ENCODE results near the gene FANCI.

The FANCI gene

GRCh38 chr15:89303986-89304385 lies 60.2 kb downstream of the FANCI start:
- Mint-ChIP-seq H3K9me3 (no peaks in the 10 kb centered on the region), H3K4me1 (ENCODE audit: low read depth) (peaks cover 27% of the 10 kb centered on the region), H3K36me3 (ENCODE audit: low read depth) (peaks cover 75% of the 10 kb centered on the region), H3K27me3 (ENCODE audit: low read depth) (no peaks in the 10 kb centered on the region), H3K27ac (no peak overlapping the region), H3K4me3 (no peak overlapping the region)
- no peak for DNase-seq (ENCODE audit: low spot score)

- Mint-ChIP-seq H3K27me3 (ENCODE audit: low read depth) (no peaks in the 10 kb centered on the region), H3K27ac (no peak overlapping the region), H3K4me3 (no peak overlapping the region), H3K36me3 (ENCODE audit: low read depth) (peaks cover 74% of the 10 kb centered on the region), H3K4me1 (ENCODE audit: low read depth) (peaks cover 16% of the 10 kb centered on the region), H3K9me3 (no peaks in the 10 kb centered on the region)
- DNase-seq (ENCODE audit: low spot score) = no peak
These were observed 61.6 kb downstream of the FANCI start for GRCh38 chr15:89305395-89305794.

DNA sequence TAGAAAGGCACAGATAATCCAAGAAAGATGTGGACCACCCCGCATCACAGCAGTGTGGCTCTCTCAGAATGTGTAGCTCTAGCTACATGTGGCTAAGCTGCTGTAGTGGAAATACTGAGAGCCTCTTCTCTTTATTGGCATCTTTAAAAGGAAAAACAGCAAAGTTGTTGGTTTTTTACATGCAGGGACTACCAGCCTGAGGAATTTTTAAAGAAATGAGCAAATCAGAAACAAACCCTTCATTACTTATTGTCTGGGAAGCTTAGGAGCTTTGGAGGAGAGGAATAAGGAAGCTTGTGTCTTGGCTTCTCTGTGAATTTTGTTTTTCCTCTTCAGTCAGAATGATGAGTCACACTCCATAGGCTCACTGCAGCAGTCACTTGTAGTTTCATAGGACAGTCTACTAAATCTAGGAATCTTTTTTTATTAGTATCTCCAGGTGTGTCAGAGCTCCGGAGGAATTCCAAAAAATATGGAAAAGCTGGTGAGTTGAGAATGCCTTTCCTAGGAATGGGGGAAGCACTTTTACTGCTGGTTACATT lies 63.3 kb downstream of the FANCI start:
- H3K36me3 Mint-ChIP-seq (ENCODE audit: low read depth) = peaks cover 68% of the 10 kb centered on the region
- H3K9me3 Mint-ChIP-seq = no peaks in the 10 kb centered on the region
- H3K27ac Mint-ChIP-seq = no peak overlapping the region
- H3K4me1 Mint-ChIP-seq (ENCODE audit: low read depth) = peaks cover 6% of the 10 kb centered on the region
- DNase-seq (ENCODE audit: low spot score) = no peak
- no peaks in the 10 kb centered on the region for H3K27me3 Mint-ChIP-seq (ENCODE audit: low read depth)
- no peak overlapping the region for H3K4me3 Mint-ChIP-seq

DNA sequence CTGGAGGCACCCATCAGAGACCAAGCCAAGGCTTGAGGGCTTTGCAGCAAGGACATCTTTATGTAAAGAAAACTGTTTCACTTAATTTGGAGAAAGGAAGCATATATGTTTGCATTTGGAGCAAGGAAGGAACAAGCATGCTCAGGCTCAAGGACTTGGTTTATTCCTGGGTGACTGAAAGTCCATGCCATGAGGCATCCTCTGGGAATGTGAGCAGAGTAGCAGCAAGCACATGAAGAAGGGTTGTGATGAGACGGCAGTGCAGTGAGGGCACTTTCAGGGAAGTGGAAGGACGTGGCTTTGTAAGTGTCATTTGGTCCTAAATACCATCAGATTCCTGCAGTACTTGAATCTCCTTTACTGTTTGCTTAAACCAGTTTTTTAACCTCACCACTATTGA lies 64.0 kb downstream of the FANCI start:
- H3K9me3 Mint-ChIP-seq = no peaks in the 10 kb centered on the region

GRCh38 chr15:89308236-89308635 lies 64.5 kb downstream of the FANCI start:
- no peak overlapping the region for H3K4me3 Mint-ChIP-seq
- H3K4me1 Mint-ChIP-seq (ENCODE audit: low read depth) = peaks cover 9% of the 10 kb centered on the region
- no peaks in the 10 kb centered on the region for H3K9me3 Mint-ChIP-seq
- no peak for DNase-seq (ENCODE audit: low spot score)
- H3K27ac Mint-ChIP-seq = no peak overlapping the region
- no peaks in the 10 kb centered on the region for H3K27me3 Mint-ChIP-seq (ENCODE audit: low read depth)
- peaks cover 72% of the 10 kb centered on the region for H3K36me3 Mint-ChIP-seq (ENCODE audit: low read depth)

More for the DNA sequence above, 64.0 kb downstream of the FANCI start:
- Mint-ChIP-seq H3K4me3 (no peak overlapping the region), H3K27ac (no peak overlapping the region), H3K27me3 (ENCODE audit: low read depth) (no peaks in the 10 kb centered on the region), H3K36me3 (ENCODE audit: low read depth) (peaks cover 72% of the 10 kb centered on the region), H3K4me1 (ENCODE audit: low read depth) (peaks cover 6% of the 10 kb centered on the region)
- DNase-seq (ENCODE audit: low spot score) = no peak

DNA sequence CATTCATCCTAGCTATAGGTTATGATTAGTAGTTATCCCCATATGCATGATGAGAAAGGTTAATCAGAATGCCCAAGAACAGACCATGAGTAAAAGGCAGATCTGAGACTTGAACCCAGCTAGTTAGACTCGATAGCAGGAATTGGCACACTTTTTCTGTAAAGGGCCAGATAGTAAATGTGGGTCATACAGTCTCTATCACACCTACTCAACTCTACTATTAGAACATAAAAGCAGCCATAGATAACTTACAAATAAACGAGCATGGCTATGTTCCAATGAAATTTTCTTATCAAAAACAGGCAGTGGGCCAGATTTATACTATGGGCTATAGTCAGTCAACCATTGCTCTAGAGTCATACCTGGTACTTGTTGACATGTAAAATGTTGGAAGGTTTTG lies 66.2 kb downstream of the FANCI start:
- H3K9me3 Mint-ChIP-seq = no peaks in the 10 kb centered on the region
- H3K4me3 Mint-ChIP-seq = no peak overlapping the region
- H3K27ac Mint-ChIP-seq = peak overlapping the region; percentile 8
- no peak for DNase-seq (ENCODE audit: low spot score)
- peaks cover 7% of the 10 kb centered on the region for H3K4me1 Mint-ChIP-seq (ENCODE audit: low read depth)
- H3K27me3 Mint-ChIP-seq (ENCODE audit: low read depth) = no peaks in the 10 kb centered on the region
- peaks cover 72% of the 10 kb centered on the region for H3K36me3 Mint-ChIP-seq (ENCODE audit: low read depth)

DNA sequence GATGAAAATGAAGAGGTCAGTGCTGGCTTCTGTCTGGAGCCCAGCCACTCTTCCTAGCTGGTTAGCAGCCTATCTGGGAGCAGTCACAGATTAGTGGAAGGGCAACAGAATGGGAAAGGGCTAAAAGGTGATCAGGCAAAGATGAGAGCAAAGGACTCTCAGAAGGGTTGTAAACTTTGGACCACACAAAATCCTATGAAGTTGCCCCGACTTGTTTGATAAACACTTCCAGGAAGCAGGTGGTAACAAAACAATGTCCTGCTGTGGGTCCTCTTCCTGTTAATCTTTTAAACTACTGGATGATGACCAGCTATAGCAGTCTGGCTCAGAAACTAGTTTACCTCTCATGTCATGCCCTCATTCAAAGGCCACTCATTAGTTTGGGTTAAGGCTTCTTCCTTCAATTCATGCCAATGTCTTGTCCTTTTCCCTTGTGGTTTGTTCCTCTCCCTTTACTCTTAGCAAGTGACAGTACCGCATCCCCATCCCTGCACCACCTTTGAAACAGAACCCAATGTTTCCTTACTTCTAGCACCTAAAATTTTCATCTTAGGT lies 71.7 kb downstream of the FANCI start:
- Mint-ChIP-seq H3K27me3 (ENCODE audit: low read depth) (no peaks in the 10 kb centered on the region), H3K36me3 (ENCODE audit: low read depth) (peaks cover 72% of the 10 kb centered on the region), H3K9me3 (no peaks in the 10 kb centered on the region), H3K27ac (peak overlapping the region; percentile 69), H3K4me1 (ENCODE audit: low read depth) (peaks cover 20% of the 10 kb centered on the region), H3K4me3 (no peak overlapping the region)
- DNase-seq (ENCODE audit: low spot score) = no peak

DNA sequence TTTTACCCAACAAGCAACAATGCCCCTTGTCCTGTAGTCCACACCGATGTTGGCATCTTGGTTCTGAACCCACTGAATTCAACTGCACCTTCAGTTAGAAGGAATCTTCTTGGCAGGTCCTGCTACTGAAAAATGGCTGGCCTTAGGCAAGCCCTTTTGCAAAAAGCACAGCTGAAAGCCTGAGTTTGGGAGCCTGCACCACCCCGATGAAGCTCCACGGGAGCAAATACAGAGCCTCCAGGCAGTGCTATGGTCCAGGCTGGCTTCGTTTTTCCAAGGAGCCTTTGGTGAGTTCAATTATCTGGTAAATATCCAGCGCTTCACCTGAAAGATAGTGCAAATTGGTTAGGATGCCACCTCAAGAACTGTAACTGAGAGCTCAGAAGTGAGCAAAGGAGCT lies 72.7 kb downstream of the FANCI start:
- Mint-ChIP-seq H3K27ac (no peak overlapping the region), H3K4me3 (no peak overlapping the region), H3K4me1 (ENCODE audit: low read depth) (peaks cover 20% of the 10 kb centered on the region), H3K27me3 (ENCODE audit: low read depth) (no peaks in the 10 kb centered on the region), H3K9me3 (no peaks in the 10 kb centered on the region), H3K36me3 (ENCODE audit: low read depth) (peaks cover 73% of the 10 kb centered on the region)
- DNase-seq (ENCODE audit: low spot score) = no peak

DNA sequence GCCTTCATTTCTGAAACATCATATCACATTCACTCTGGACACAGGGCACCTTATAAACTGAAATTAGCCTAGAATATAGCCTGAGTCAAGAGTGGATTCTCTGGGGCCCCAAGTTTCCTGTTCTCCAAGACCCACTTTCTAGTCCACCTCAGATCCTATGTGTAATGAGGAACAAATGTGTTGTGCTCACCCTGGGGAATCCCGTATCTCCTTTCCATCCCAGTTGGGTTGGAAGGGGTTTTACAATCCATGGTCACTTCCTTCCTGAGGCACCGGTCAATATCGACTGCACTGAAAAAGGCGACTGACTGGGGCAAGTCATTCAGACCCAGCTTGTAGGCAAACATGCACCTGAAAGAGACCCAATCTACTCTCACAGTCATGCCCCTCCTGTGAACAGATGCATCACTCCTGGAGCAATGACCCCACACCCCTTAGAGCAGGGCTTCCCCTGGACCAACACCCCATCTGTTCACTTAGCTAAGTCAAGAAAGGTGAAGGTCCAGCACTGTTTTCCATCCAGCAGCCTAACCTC lies 73.5 kb downstream of the FANCI start:
- peak overlapping the region; percentile 33 for H3K27ac Mint-ChIP-seq
- H3K4me1 Mint-ChIP-seq (ENCODE audit: low read depth) = peaks cover 20% of the 10 kb centered on the region
- no peak overlapping the region for H3K4me3 Mint-ChIP-seq
- DNase-seq (ENCODE audit: low spot score) = no peak
- H3K27me3 Mint-ChIP-seq (ENCODE audit: low read depth) = no peaks in the 10 kb centered on the region
- H3K9me3 Mint-ChIP-seq = no peaks in the 10 kb centered on the region
- H3K36me3 Mint-ChIP-seq (ENCODE audit: low read depth) = peaks cover 71% of the 10 kb centered on the region

DNA sequence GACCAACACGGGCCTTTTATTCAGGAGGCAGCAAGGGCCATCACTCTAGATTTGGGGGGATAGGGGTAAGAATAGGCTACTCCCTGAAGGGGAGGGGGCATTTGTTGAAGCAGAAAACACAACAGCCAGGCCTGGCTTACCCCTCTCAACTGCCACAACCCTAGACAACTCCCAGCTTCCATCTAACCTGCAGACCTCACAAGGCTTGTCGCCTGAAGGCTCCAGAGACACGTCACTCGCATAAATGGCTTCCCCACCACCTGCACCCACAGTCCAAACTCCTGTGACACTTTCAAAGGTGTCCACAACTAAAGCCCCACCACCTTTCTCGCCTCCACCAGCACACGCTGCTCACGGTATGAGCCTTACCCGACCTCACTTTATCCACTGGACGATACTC lies 75.9 kb downstream of the FANCI start:
- no peaks in the 10 kb centered on the region for H3K27me3 Mint-ChIP-seq (ENCODE audit: low read depth)
- peak overlapping the region; percentile 1 for H3K27ac Mint-ChIP-seq
- DNase-seq (ENCODE audit: low spot score) = no peak
- H3K9me3 Mint-ChIP-seq = no peaks in the 10 kb centered on the region
- H3K36me3 Mint-ChIP-seq (ENCODE audit: low read depth) = peaks cover 72% of the 10 kb centered on the region
- peaks cover 18% of the 10 kb centered on the region for H3K4me1 Mint-ChIP-seq (ENCODE audit: low read depth)
- no peak overlapping the region for H3K4me3 Mint-ChIP-seq

GRCh38 chr15:89320200-89320599 lies 76.4 kb downstream of the FANCI start:
- no peaks in the 10 kb centered on the region for H3K27me3 Mint-ChIP-seq (ENCODE audit: low read depth)
- H3K4me3 Mint-ChIP-seq = no peak overlapping the region
- peaks cover 15% of the 10 kb centered on the region for H3K4me1 Mint-ChIP-seq (ENCODE audit: low read depth)
- peaks cover 73% of the 10 kb centered on the region for H3K36me3 Mint-ChIP-seq (ENCODE audit: low read depth)
- no peak overlapping the region for H3K27ac Mint-ChIP-seq
- DNase-seq (ENCODE audit: low spot score) = no peak
- H3K9me3 Mint-ChIP-seq = no peaks in the 10 kb centered on the region

GRCh38 chr15:89321521-89322410 lies 78.0 kb downstream of the FANCI start:
- no peak overlapping the region for H3K27ac Mint-ChIP-seq
- H3K36me3 Mint-ChIP-seq (ENCODE audit: low read depth) = peaks cover 70% of the 10 kb centered on the region
- H3K4me1 Mint-ChIP-seq (ENCODE audit: low read depth) = peaks cover 7% of the 10 kb centered on the region
- no peak overlapping the region for H3K4me3 Mint-ChIP-seq
- no peaks in the 10 kb centered on the region for H3K9me3 Mint-ChIP-seq
- H3K27me3 Mint-ChIP-seq (ENCODE audit: low read depth) = no peaks in the 10 kb centered on the region
- no peak for DNase-seq (ENCODE audit: low spot score)

DNA sequence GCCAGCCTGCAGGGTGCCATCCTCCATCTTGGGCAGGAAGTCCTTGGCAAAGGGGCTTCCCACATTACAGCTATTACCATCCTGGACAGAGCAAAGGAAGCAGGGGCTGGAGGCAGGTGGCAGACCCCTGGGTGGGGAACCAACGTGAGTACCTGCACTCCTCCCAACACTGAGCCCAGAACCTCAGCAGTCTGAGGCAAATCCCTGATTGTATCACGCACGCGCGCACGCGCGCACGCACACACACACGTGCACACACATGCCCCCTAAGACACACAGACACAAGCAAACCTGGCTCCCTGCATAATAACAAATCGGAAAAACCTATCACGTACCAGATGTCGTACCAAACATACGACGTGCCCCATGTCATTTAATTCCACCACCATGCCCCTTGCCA lies 79.0 kb downstream of the FANCI start:
- H3K9me3 Mint-ChIP-seq = no peaks in the 10 kb centered on the region
- H3K4me3 Mint-ChIP-seq = no peak overlapping the region
- peaks cover 71% of the 10 kb centered on the region for H3K36me3 Mint-ChIP-seq (ENCODE audit: low read depth)
- DNase-seq (ENCODE audit: low spot score) = no peak
- no peak overlapping the region for H3K27ac Mint-ChIP-seq
- H3K4me1 Mint-ChIP-seq (ENCODE audit: low read depth) = peaks cover 5% of the 10 kb centered on the region
- H3K27me3 Mint-ChIP-seq (ENCODE audit: low read depth) = no peaks in the 10 kb centered on the region

- no peak for DNase-seq (ENCODE audit: low spot score)
- Mint-ChIP-seq H3K36me3 (ENCODE audit: low read depth) (peaks cover 72% of the 10 kb centered on the region), H3K27ac (no peak overlapping the region)
These were observed 80.0 kb downstream of the FANCI start for GRCh38 chr15:89323825-89324224.

More at GRCh38 chr15:89323825-89324224, 80.0 kb downstream of the FANCI start:
- no peaks in the 10 kb centered on the region for H3K27me3 Mint-ChIP-seq (ENCODE audit: low read depth)
- H3K4me1 Mint-ChIP-seq (ENCODE audit: low read depth) = peaks cover 5% of the 10 kb centered on the region
- H3K4me3 Mint-ChIP-seq = no peak overlapping the region
- no peaks in the 10 kb centered on the region for H3K9me3 Mint-ChIP-seq
